CD4-positive, alpha-beta T cell treated with Interleukin-21 for 1 hour (primary cell): ENCODE results near the gene MACROD2.

Source experiments
- DNase-seq: peaks from one replicate; pipeline ENCODE4 v3.0.0-alpha.2; 2020

MACROD2 gene

DNA sequence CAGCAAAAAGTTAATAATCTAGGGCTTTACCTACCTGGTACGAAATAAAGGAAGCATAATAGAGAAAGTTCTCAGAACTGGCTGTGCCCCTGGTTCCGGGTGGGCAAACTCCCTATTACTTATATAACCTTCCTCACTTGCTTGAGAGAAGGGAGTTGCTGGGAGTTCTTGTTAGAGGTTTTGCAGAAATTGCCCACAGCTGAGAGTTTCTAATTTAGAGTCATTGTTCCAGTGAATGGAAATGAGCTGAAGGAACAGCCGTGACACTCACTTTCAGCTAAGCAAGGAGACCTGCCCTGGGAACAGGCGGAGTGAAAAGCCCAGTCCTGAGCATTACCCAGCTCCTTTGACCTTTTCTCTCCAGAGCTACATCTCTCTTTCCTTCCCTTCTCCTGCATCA, 936.7 kb downstream of the MACROD2 start:
- no peak for DNase-seq

DNA sequence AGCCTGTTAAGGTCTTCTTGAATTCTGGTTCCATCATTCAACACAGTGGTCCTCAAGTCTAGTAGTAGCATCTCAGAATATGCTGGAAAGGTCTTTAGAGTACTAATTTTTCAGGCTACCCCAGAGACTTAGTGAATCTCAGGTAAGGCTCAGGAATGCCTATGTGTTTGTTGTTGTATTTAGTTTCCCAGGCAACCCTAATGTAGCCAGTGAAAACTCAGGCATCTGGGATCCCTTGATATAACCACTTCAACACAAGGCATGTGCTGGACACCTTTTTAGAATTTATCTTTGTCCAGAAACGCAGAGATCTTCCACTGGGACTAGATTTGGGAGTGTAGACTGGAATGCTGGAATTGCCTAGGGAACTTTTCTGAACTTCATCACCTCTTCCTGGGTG, 940.0 kb downstream of the MACROD2 start:
- DNase-seq, result no peak

DNA sequence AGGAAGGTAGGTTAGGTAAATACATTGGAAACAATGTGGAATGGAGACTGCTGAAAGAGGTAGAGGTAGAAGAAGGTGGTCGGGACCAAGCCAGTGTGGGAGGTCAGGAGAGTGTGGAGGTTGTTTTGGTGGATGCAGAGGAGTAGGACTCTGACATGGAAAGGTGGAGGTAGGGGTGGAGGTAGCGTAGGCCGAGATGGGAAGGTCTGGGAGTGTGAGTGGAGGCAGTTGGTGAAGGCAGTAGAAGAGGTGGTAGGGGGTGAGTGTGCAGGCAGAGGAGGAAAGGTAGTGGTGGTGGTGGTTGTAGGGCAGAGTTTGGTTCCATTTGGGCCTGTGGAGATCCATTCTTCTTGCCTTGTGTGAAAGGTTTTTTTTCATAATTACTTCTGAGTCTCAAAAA, 941.7 kb downstream of the MACROD2 start:
- no peak for DNase-seq

DNA sequence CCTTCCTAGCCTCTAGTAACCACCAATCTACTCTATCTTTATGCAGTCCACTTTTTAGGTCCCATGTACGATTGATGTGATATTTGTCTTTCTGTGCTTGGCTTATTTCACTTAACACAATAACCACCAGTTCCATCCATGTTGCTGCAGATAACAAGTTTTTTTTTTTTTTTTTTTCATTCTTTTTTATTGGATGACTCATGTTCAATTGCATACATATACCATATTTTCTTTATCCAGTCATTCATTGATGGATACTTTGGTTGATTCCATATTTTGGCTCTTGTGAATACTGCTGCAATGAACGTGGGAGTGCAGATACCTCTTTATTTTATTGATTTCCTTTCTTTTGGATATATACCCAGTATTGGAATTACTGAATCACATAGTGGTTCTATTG, 942.5 kb downstream of the MACROD2 start:
- no peak for DNase-seq

DNA sequence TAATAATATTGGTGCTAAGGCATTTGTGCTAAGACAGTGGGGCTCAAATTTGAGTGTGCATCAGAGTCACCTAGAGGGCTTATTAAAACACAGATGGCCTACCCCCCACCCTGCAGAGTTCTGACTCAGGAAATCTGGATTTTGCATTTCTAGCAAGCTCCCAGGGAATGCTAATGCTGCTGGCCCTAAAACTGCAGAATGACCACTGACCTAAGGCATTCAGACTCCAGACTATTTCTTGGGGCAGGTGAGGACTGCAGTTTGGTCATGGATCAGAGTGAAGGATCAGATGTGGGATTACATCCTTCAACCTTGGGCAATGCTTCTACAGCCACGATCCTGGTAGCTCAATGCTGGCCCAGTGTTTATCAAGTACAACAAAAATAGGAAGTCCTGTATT, 952.2 kb downstream of the MACROD2 start:
- DNase-seq, result no peak

DNA sequence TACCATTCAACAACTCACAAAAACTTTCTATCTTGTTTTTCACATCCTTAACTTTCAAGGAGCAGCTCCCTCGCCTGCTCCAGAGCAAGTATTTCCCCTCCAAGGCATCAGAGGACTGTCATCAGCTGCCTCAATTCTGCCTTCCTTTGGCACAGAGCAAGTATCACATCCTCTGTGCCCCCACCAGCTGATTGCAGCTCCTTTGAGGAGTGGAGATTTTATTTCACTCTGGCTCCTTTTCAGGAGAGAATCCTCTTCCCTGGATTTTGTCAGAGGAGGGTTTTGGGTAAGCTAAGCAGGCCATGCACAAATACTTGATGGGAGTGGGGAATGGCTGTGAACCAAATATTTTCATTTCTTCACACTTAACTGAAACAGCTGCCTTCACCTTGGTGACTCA, 952.6 kb downstream of the MACROD2 start:
- no peak for DNase-seq

DNA sequence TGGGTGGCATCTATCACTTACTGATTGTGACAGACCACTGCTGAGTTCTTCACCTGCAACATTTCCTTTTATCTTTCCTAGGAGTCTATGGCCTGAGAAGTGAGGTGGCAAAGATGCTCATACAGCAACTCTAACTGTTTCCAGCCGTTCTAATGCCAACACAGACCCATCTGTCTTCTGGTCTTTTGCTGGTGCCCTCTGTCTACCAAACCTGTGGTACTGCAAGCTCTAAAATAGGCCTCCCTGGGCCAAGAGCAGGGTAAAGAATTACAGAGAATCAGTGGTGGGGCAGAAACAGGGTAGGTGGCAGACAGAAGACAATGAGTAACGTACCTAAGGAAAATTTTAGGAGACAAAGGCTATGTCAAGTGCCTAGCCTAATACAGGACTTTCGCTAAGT, 953.1 kb downstream of the MACROD2 start:
- DNase-seq, result no peak

DNA sequence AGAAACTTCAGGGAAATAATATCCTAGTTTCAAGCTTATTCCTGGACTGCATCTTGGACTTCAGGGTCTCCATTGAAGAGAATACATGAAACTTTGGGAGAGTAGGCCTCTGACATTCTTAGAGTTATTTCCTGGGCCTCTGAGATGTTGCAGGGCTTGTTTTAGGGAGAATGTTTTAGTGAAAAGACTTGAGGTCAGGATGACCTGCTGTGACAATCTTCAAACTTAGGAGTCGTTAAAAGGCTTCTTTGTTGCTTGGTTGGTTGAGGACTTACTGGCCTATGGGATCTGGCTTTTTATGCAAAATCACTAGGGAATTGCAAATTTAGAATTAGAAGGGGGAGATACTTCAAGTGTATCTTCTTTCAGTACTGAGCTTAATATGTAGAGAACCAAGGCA, 955.3 kb downstream of the MACROD2 start:
- DNase-seq, result no peak

DNA sequence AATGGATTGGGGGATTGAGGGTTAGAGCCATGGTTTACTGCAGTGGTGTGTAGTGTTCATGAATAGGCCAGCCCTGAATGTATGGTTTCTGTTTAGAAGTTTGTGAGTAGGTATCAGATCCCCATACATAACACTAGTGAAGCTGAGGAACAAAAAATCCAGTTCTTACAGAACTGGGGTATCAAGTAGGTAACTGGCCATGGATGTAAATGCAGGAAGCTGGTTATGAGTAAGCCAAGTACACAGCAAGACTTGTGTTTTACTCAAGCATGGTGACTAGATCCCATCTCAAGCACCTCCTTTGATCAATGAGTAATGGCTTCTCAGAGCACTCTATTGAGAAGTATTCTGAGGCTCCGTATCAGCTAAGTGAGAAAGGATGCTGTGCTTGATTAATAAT, 955.8 kb downstream of the MACROD2 start:
- no peak for DNase-seq

DNA sequence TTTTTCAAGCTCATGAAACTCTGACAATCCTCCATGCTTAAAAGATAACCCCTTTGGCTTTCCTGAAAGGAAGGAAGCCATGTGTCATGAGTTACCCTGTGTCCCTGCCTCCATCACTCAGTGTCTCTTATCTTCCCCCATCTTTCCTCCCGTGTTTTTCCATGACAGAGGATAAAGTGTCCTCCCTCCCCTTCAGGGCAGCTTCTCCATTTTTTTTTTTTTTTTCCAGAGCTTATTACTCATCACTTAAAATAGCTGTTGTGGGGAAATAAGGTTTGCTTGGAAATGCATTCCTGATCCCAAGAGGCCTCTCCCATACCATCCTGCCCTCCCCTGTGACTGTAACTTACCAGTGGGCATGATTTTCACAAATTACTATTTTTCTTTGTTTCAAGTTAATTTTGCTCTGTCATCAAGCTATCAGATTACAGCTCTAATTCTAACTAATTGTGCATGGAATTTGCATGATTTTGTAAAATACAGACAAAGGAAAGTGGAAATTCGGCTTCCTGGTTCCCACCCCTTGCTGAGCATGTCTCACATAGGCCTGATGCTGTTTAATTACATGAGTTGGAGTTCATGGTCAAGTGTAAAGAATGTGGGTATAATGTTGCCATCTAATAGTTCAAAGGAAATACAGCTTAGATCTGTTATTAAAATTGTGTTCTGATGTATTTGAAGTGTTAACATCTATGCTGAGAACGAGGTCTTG, 956.5 kb downstream of the MACROD2 start:
- no peak for DNase-seq

DNA sequence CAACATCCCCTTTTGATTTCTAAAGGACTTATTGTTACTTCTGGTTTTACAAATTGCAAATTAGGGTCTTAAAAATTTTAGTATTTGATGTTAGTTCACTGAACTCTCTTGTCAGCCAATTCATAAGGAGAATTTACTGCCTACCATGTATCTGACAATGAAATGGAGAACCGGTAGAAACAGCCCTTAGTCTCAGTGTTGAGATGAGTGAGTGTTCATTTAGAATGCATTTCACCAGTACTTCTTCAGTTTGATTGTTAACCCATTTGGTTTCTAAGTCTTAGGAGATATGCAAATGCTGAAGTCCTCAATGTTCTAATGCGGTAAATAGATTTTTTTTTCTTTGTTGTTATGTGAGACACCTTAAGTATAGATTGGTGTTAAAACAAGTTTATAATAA, 958.4 kb downstream of the MACROD2 start:
- DNase-seq, result no peak

DNA sequence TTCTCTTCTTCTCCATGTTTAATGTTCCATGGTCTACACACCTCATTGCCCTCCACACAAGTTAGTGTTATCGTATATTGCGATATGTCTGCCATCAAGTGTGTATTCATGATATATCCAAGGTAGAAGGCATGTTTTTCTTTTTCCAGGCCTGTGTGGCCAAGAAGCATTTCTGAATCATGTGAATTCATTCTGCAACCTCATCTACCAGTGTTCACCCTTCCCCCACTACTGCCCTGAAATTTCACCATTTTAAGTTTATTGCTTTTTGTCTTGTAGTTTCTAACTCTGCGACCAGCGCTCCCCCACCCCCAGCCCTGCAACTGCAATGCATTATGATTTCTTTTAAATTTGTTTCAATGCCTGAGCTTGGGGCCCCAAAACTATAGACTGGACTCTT, 960.1 kb downstream of the MACROD2 start:
- DNase-seq, result no peak

DNA sequence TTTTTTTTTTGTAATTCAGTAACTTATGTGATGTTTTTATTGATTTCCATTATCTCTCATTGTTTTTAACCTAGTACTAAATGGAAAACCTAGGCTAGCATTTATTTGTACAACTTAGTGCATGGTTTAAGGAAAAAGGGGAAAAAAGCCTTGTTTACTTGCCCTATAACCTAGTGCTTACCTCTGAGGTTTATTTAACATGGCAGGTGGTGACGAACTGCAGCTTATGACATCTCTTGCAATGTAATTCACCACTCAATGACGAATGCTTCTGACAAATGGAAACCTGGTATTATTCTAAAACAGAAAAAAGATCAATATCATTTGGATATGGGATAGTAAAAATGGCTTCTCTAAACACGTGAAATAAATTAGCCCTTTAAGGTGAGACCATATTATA, 960.7 kb downstream of the MACROD2 start:
- no peak for DNase-seq

DNA sequence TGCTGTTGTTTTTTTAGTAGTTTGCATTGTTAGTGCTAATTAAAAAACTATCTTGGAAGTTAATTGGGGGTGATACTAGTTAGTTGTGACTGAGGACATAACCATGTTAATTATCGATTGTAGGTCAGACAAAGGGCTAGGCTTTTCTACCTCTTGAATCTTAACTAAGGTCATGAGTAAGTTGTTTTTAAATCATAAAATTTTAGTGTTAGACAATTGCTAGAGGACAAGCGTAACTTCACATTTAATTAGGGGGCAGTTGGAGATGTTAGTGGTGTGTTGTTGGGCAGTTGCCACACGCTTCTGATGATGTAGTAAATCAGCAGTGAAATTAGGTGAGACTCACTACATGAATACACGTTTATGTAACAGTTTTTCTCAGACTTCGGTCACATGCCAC, 961.2 kb downstream of the MACROD2 start:
- no peak for DNase-seq

DNA sequence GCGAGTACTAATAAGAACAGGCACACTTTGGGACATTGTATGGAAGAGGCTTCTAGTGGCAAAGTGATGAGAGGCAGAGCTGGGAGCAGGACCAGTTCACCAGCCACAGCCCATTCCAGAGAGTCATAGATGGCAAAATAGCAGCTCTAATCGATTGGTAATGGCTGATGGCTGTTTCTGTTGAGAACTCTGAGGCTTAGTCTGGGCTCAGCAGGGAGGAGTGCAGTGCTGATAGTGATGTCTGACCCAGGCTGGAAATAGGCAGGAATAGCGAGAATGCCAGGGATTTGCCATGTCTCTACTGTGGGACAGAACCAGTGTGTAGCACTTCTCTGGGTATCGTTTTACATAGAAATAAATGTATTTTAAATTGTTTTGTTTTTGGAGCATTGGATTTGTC, 962.1 kb downstream of the MACROD2 start:
- DNase-seq, result no peak

DNA sequence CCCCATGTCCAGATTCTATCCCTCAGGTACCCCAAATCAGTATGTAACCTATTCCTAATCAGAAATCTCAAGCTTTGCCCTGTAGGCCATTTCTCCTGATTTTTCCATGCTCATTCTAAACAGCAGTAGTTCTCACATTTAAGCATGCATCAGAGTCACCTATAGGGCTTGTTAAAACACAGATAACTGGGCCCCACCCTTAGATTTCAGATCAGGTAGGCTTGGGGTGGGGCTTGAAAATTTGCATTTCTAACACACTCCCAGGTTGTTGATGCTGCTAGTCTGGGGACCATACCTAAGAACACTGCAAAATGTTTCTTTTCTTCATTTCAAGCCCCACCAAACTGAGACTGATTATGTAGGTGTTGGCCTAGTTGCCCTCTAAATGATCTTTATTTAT, 963.3 kb downstream of the MACROD2 start:
- no peak for DNase-seq

DNA sequence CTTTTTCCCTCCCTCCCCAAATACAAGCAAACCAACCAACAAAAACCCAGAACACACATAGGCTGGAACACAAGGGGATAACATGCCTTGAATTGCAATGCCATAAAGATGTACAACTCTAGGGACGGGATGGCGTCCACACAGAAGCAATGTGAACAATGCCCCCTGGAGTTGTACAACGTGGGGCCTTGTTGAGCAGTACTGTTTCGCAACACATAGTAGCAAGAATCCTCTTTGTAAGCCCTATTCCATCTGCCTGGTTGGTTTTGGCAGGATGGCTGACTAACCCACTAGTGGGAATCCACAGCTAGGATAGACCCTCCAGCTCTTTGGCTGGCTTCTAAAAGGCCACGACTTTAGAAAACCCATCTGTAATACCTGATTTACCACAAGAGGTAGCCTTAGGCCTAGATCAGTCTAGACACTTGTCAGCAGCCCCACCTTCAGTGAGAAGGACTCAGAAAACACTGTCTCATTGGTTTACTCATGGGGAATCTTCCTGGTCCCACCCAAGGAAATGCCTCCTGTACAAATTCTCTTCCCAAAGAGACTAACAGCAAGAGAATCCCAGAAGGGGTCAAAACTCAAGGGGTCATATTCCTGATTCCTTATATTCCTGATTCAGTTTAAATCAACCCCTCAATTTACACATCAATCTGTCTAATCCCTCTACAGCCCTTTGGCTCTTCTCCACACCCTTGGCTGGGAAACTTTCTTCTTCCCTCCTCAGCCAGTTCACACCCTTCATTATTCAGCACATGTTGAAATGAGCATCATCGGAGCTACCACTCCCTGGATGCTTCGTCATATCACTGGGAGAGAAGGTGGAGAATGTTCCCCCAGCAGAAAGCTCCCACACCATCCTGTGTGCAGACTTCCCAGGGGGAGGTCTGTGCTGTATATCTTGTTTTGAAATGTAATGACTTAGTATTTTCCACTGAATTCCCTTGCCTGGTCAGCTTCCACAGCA, 964.5 kb downstream of the MACROD2 start:
- no peak for DNase-seq

DNA sequence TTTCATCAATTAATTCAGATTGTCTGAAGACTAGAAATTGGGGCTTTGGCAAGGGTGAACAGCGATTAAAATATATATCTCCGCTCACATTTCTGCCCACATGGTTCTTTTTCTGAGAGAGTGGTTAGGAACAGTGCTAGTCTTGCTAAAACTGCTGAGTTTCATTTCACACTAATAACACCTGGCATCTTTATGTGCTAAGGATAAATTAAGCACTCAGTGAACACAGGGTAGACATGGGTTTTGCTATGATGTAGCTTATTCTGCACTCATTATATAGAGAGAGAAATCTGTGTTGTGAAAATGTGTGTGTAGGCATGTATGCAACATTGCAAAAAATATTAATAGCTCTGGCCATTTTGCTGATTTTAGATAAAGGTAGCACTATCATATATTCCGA, 965.5 kb downstream of the MACROD2 start:
- DNase-seq, result no peak

DNA sequence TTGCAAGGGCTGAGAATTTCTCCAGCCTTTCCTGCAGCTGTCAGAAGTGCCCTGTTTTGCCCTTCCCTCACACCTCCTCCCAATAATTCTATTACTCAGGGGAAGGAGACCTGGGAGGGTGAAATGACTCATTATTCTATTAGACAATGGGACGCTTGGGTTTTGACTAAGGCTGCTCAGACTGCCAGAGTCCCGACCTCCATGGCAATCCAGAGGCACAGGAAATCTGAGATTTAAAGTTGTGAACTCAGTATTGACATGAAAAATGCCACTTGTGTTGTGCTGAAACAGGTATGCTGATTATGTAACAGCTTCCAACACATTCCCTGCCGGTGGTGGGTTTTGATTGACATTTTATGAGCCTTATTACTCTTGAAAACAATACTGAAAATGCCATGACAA, 967.9 kb downstream of the MACROD2 start:
- DNase-seq, result no peak

DNA sequence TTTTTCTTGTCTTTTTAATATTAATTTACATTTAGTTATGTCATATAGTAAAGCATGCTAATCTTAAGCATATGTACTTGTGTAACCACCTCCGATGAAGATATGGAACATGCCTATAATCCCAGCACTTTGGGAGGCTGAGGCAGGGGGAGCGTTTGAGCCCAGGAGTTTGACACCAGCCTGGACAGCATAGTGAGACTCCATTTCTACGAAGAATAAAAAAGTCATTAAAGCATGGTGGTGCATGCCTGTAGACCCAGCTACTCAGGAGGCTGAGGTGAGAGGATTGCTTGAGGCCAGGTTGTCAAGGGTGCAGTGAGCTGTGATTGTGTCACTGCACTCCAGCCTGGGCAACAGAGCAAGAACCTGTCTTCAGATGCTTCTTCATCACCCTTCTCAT, 970.9 kb downstream of the MACROD2 start:
- no peak for DNase-seq

DNA sequence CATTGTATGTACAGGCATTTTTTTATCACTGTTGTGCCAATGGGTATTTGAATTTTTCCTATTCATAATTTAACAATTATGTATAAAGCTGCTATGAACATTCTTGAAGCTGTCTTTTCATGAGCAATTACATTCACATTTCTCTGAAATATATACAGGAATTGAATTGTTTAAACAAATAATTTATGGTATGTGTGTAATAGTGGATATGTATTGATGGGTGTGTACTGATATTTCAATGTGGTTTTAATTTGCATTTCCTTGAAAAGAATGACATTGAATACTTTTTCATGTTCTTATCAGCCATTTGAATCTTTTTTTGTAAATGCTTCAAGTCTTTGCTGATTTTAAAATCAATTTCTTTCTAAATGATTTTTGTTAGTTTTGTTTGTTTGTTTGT, 971.5 kb downstream of the MACROD2 start:
- DNase-seq, result no peak

DNA sequence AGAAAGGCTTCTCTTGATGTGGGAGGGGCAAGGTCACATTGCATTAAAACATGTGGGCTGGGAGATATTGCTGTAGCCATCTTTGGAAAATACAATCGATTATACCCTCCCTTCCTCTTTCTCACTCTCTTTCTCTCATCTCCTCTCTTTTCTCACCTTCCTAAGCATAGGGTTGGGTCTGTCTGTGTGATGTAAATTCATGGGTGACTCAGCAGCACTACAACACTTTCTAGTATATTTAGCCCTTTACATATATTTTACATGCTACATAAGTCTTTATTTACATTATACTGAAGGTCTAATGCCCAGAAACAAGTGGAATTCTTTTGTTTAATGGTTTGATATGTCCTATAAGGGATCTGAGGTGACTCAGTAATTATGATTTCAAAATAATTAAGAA, 976.9 kb downstream of the MACROD2 start:
- no peak for DNase-seq

DNA sequence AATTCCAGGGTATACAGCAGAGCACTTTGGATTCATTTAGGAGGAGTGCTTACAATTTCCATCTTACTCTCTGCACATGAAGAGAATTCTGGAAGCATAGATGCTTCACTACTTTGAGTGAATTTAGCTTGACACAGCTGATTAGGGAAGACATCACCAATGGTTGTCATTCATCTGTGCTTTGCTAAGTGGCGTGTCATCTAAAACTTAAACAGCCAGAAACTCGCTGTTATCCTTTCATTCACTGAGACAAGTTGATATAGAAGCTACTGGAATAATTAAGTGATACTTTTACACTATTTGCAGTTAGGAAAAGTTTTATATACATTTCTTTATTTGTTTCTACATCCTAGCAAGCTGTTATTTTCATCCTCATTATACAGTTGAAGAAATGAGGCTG, 977.4 kb downstream of the MACROD2 start:
- no peak for DNase-seq

DNA sequence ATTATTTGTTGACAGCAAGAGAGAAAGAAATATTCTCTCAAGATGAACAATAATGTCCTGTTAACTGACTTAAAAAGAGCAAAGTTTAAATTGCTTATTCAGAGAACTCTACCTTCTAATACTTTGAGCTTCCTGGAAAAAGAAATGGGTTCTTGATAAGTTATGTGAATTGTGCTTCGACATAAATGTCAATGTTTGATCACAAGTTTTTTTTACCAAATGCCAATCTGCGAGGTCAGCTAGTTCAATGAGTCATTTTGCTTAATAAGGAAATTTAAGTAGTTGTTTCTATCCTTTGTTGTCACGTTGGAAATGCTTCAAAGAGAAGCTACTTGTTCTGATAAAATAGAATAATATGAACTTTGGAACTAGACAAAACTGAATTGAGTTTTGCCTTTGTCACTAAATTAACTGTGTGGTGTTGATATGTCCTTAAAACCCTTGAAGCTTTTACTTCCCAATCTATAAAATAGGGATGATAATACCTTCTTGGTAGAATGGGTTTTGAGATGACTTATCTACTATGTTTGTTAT, 984.2 kb downstream of the MACROD2 start:
- DNase-seq, result no peak
